GM20000 (cell line): ENCODE measurements around the gene MLXIP.

Experiments used
- DNase-seq: peaks from one replicate; pipeline ENCODE4 v3.0.0; 2012; ENCODE audit warnings: low spot score
- CTCF ChIP-seq: IDR thresholded peaks from 2 replicates; pipeline ENCODE4 v1.5.1; 2012; ENCODE audit warnings: mild to moderate bottlenecking, control low read depth; ENCODE audit errors: extremely low read depth, missing control alignments

The MLXIP gene

GRCh38 chr12:122141911-122142725, 63.6 kb downstream of the MLXIP start:
- no peak for TF ChIP-seq CTCF

GRCh38 chr12:122142857-122143256, 64.3 kb downstream of the MLXIP start:
- no peak for DNase-seq
- no peak for TF ChIP-seq CTCF

More at GRCh38 chr12:122141911-122142725, 63.6 kb downstream of the MLXIP start:
- DNase-seq = no peak

GRCh38 chr12:122144885-122145284, 66.3 kb downstream of the MLXIP start:
- DNase-seq = no peak
- no peak for TF ChIP-seq CTCF

GRCh38 chr12:122145505-122146330, 67.2 kb downstream of the MLXIP start:
- TF ChIP-seq CTCF = no peak
- DNase-seq = no peak

GRCh38 chr12:122147514-122148290, 69.1 kb downstream of the MLXIP start:
- no peak for DNase-seq
- no peak for TF ChIP-seq CTCF

- DNase-seq = no peak
- no peak for TF ChIP-seq CTCF
Measured at GRCh38 chr12:122148657-122149056, 70.1 kb downstream of the MLXIP start.
